ENCODE results near the gene TMEM253. TPM values are rescaled to one million over a fixed set of nuclear protein-coding genes. Genes with fewer than 3 reads are reported as not detected.
A peak's percentile ranks its signal among the peaks of the same experiment; 100 is the strongest.

TMEM253 gene
- total RNA-seq, 1 donor from 2014 or later, result not detected

DNA sequence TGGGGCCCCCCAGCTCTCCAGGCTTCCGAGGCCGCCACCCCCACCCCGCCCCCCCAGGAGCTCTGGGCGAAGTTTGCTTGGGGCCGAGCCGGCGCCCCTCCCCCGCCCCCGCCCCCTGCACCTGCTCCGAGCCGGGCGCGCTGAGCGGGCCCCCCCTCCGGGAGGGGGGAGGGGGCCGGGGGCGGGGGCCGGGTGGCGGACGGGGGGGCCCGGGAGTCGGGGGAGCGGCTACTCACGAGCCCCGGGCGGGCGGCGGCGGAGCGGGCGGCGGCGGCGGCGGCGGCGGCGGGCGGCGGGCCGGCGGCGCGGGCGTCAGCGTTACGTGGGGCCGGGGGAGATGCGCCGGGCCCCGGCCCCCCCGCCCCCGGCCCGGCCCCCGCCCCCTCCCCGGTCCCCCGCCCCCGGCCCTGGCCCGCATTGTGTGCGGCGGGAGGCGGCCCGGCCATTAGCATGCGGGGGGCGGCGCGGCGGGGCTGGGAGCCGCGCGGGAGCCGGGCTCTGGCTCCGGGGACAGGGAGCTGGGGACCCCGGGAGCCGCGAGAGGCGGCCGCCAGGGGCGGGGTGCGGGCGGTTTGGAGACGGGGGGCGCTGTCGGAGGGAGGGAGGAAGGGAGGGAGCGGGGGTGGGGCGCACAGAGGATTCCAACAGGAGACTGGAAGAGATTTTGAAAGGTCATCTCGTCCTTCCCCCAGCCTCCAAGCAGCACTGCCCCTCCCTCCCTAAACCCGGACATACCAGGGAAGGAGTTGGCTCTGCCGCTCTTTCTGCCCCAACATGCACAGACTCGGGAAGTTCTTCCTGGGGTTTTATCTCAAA is 2.6 kb upstream of the TMEM253 start, which contains the start of gene ZNF219:
Gene ZNF219 (minus strand): TSS at position 580 of the 816 bp plus-strand sequence. CDS start 5,064 bp downstream, outside the sequence.
- peaks cover 42% of the 10 kb centered on the region for H3K4me1 Mint-ChIP-seq (ENCODE audit: low read depth)
- peak within 1 kb of the TSS; percentile 87 for H3K4me3 Mint-ChIP-seq
- no peak for DNase-seq (ENCODE audit: low spot score)
- intact Hi-C loops (cut with micrococcal nuclease), result no loop called here
- no peaks in the 10 kb centered on the region for H3K9me3 Mint-ChIP-seq
- H3K27me3 Mint-ChIP-seq (ENCODE audit: insufficient read depth), result peaks cover 19% of the 10 kb centered on the region
- peak within 1 kb of the TSS; percentile 78 for H3K27ac Mint-ChIP-seq
- no peaks in the 10 kb centered on the region for H3K36me3 Mint-ChIP-seq (ENCODE audit: low read depth)

DNA sequence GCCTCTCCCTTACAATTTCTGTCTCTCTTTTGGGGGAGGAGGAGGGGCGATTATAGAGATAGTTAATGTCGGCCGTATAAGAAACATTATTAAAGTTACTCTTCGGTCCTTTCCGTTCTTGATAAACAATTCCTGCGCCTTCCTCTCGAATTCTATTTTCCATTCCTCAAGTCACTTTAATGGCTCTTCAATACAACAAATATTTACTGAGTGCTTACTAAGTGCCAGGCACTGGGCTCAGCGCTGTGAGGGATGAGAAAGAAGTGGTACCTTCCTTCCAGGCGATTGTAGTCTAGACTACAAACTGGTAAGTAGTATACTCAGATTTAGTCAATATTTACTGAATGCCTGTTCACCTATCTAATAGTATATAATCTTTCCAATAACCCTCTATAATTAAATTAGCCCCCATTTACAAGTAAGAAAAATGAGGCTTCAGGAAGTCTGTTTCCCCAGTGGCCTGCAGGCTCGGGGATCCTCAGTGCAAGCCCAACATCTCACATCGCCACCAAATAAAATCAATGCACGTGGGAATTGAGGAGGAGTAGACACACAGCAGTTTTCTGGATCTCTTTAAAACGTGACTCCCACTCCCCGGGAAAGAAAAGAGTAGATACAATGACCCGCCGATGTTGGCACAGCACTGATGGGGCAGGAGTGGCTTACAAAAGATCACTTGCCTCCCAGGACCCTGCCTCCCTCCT is 1.8 kb upstream of the TMEM253 start:
- intact Hi-C loops (cut with micrococcal nuclease), result no loop called here
- peak overlapping the region; percentile 87 for H3K4me3 Mint-ChIP-seq

DNA sequence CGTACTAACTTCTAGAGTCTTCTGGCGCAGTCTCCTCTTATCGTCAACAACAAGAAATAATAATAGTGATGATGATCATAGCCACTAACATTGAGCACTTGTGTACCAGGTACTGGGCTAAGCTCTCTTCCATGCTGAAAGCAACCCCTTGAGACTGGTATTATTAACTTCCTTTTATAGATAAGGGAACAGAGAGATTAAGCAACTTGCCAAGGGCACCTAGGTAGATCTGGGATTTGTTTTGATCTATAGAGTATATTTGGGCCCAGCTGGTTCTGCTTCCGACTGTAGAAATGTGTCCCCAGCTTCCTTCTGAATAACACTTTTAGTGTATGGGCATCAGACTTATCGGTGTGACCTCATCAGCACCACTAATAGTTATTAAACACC is 1.3 kb upstream of the TMEM253 start:
- Mint-ChIP-seq H3K36me3 (ENCODE audit: low read depth) (peaks cover 1% of the 10 kb centered on the region), H3K4me1 (ENCODE audit: low read depth) (peaks cover 50% of the 10 kb centered on the region), H3K9me3 (no peaks in the 10 kb centered on the region), H3K27ac (peak overlapping the region; percentile 3), H3K27me3 (ENCODE audit: insufficient read depth) (peaks cover 17% of the 10 kb centered on the region), H3K4me3 (peak overlapping the region; percentile 87)
- DNase-seq (ENCODE audit: low spot score), result no peak
- intact Hi-C loops (cut with micrococcal nuclease), result no loop called here

More for the DNA sequence above, 1.8 kb upstream of the TMEM253 start:
- Mint-ChIP-seq H3K36me3 (ENCODE audit: low read depth) (peaks cover 1% of the 10 kb centered on the region), H3K27me3 (ENCODE audit: insufficient read depth) (peaks cover 17% of the 10 kb centered on the region), H3K27ac (peak overlapping the region; percentile 78), H3K9me3 (no peaks in the 10 kb centered on the region), H3K4me1 (ENCODE audit: low read depth) (peaks cover 45% of the 10 kb centered on the region)
- DNase-seq (ENCODE audit: low spot score), result no peak

DNA sequence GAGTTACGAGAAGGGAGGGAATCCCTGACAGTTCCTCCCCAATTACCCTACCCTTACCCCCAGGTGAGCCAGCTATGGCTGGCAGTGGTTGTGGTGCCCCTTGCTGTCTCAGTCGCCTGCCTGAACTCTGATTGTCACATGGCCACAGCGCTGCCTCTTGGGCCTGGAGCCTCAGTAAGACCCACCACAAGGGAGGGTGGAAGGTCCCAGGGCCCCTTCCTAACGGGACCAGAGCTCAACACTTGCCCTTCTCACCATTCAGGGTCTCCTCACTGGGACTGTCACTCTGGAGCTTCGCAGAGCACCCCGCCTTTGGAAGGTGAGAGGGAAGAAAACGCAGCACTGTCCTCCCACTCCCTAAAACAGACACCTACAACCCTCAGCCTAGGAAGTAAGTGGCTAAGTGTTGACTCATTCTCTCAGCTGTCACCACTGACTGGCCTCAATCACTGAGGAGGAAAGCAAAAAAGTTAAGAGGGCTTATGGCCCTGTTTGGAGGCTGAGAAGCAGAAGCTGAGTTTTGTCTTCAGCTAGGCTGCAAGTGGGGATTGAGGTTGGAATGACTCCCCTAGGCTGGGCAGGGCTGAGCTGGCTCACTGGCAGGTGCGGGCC is 1.0 kb downstream of the TMEM253 start:
- H3K9me3 Mint-ChIP-seq, result no peaks in the 10 kb centered on the region
- H3K4me1 Mint-ChIP-seq (ENCODE audit: low read depth), result peaks cover 57% of the 10 kb centered on the region
- H3K27me3 Mint-ChIP-seq (ENCODE audit: insufficient read depth), result peaks cover 15% of the 10 kb centered on the region
- H3K36me3 Mint-ChIP-seq (ENCODE audit: low read depth), result peaks cover 1% of the 10 kb centered on the region
- intact Hi-C loops (cut with micrococcal nuclease), result loop anchor here (5.0 to 10.0 kb wide), 5 partner anchors 165 to 640 kb away; partner anchors contain the start of genes CHD8, HNRNPC, PIP4P1 and RNASE4
- peak overlapping the region; percentile 97 for H3K27ac Mint-ChIP-seq
- DNase-seq (ENCODE audit: low spot score), result no peak
- H3K4me3 Mint-ChIP-seq, result peak overlapping the region; percentile 93

DNA sequence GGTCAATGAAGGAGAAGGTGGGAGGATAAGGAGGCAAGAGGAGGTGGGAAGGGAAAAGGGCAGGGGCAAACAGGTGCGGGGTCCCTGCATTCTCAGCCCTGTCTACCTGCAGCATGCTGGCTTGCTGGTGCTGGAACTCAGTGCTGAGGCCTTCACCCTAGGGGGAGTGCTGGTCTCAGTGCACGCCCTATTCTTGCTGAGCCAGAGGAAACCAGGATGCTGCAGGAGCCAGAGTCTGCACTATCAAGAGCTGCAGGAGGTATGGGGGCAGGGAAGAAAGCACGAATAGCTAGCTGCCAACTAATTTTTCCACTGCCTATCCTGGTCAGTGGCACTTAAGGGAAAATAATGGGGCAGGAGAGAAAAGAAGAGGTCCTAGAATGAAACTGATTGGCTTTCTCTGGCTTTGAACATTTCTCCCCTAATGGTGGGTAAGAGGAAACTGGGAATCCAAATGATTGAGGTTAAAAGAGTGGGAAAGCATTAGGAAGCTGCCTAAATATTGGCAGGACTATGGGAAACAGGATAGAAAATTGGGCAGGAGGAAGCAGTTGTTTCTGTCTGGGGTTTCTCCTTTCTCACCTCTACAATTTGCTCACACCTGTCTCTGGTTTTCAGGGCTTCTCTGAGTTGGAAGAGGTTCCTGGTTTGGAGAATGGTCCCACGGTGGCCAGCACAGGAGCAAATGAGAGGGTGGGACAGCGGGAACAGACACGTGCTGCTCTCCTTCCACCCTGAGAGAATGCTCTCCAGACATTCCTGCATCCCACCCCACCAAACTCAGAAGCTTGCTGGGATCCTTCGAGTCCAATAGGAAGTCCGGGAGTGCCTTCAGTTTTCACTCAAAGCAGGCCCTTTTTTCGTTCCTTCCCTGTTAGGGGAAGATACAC is 1.9 kb downstream of the TMEM253 start:
- peaks cover 1% of the 10 kb centered on the region for H3K36me3 Mint-ChIP-seq (ENCODE audit: low read depth)
- H3K27me3 Mint-ChIP-seq (ENCODE audit: insufficient read depth), result peaks cover 9% of the 10 kb centered on the region
- H3K4me1 Mint-ChIP-seq (ENCODE audit: low read depth), result peaks cover 59% of the 10 kb centered on the region
- no peak for DNase-seq (ENCODE audit: low spot score)
- intact Hi-C loops (cut with micrococcal nuclease), result loop anchor here (1.0 to 10.0 kb wide), 6 partner anchors 113 to 640 kb away; partner anchors contain the start of genes CHD8, HNRNPC, METTL17 and PIP4P1
- H3K4me3 Mint-ChIP-seq, result peak overlapping the region; percentile 93
- H3K27ac Mint-ChIP-seq, result peak overlapping the region; percentile 97
- H3K9me3 Mint-ChIP-seq, result no peaks in the 10 kb centered on the region

DNA sequence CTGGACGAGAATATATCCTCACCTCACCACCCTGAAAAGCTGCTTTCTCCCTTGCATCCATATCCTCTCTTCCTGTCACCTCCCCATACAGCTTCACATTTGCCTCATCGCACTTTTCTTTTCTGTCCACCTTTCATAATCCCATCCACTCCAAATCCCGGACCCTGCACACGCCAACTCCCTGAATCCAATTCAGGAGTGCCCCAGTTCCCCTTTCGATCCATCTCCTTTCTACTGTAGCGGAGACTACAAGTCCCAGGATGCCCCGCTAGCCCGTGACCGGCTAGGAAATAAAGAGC is 2.5 kb downstream of the TMEM253 start:
- H3K27ac Mint-ChIP-seq, result peak overlapping the region; percentile 97
- intact Hi-C loops (cut with micrococcal nuclease), result loop anchor here (1.0 to 10.0 kb wide), 6 partner anchors 114 to 641 kb away; partner anchors contain the start of genes CHD8, HNRNPC, METTL17 and PIP4P1
- H3K27me3 Mint-ChIP-seq (ENCODE audit: insufficient read depth), result peaks cover 9% of the 10 kb centered on the region
- no peak for DNase-seq (ENCODE audit: low spot score)
- H3K4me3 Mint-ChIP-seq, result peak overlapping the region; percentile 93
- no peaks in the 10 kb centered on the region for H3K9me3 Mint-ChIP-seq
- peaks cover 1% of the 10 kb centered on the region for H3K36me3 Mint-ChIP-seq (ENCODE audit: low read depth)
- peaks cover 59% of the 10 kb centered on the region for H3K4me1 Mint-ChIP-seq (ENCODE audit: low read depth)

DNA sequence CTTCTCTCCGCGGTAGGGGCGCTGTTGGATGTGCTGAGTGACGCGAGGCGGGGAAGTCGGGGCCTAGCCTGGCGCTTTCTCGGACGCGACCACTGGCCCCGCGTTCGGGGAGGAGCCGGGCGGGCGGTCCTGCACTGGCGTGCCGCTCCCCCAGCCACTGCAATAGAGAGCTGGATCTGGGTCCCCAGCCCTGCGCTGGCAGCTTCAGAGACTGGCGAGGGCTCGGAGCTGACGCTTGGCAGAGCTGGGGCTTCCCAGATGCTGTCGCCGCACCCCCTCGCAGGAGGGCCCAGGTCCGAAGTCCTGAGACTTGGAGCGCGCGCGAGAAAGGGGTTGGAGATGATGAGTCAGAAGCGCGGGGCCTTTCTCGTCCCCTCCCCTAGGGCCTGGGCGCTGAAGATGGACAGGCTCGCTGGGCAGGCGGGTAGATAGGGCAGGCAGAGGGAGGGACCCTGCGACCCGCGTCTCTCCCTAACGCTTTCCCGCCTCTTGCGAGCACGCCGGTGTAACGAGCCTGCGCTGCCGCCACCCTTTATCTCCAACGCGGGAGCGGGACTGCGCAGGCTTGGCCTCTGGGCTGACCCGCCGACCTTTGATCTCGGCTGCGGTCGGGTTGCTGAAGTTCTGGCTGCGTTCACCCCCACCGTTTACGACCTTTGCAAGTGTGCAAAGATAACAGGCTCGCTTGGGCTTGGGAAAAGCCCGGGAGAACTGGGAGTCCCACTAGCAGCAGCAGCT is 3.0 kb downstream of the TMEM253 start:
- Mint-ChIP-seq H3K4me1 (ENCODE audit: low read depth) (peaks cover 56% of the 10 kb centered on the region), H3K36me3 (ENCODE audit: low read depth) (peaks cover 1% of the 10 kb centered on the region), H3K27me3 (ENCODE audit: insufficient read depth) (peaks cover 6% of the 10 kb centered on the region), H3K4me3 (peak overlapping the region; percentile 93), H3K27ac (peak overlapping the region; percentile 97), H3K9me3 (no peaks in the 10 kb centered on the region)
- DNase-seq (ENCODE audit: low spot score), result peak; percentile 92
- intact Hi-C loops (cut with micrococcal nuclease), result loop anchor here (1.0 to 10.0 kb wide), 10 partner anchors 12 to 642 kb away; partner anchors contain the start of genes CHD8, HNRNPC, METTL17 and PIP4P1

DNA sequence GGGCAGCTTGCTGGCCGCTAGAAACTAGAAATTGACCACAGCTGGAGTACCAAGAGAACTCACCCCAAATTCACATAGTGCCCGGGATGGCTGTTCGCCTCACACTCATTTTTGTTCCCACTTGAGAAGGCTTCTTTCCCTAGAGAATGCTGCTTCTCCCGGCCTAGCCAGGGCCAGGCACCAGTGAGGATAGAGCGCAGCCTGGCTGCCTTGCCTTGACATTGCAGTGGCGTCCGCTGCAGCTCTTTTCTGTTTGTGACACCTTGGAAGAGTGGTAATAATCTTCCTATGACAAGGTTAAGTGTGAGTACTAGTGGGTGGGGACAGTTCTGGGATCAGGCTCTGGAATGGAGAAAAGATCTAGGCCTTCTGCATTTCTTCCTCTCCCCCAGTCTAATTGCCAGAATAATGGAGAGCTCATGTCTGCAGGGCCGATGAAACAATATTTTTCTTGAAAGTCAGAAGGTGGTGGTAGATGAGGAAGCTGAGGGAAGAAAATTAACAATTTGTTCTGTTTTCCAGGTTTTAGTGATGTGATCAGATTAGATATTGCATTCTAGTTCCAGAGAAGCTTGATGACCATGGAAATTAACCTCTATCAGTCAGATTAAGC is 3.7 kb downstream of the TMEM253 start:
- Mint-ChIP-seq H3K4me1 (ENCODE audit: low read depth) (peaks cover 49% of the 10 kb centered on the region), H3K27ac (peak overlapping the region; percentile 97), H3K27me3 (ENCODE audit: insufficient read depth) (peaks cover under 1% of the 10 kb centered on the region), H3K36me3 (ENCODE audit: low read depth) (peaks cover 1% of the 10 kb centered on the region), H3K4me3 (peak overlapping the region; percentile 93), H3K9me3 (no peaks in the 10 kb centered on the region)
- peak; percentile 55 for DNase-seq (ENCODE audit: low spot score)
- intact Hi-C loops (cut with micrococcal nuclease), result loop anchor here (1.0 to 10.0 kb wide), 9 partner anchors 12 to 642 kb away; partner anchors contain the start of genes CHD8, HNRNPC, PIP4P1 and RNASE4

DNA sequence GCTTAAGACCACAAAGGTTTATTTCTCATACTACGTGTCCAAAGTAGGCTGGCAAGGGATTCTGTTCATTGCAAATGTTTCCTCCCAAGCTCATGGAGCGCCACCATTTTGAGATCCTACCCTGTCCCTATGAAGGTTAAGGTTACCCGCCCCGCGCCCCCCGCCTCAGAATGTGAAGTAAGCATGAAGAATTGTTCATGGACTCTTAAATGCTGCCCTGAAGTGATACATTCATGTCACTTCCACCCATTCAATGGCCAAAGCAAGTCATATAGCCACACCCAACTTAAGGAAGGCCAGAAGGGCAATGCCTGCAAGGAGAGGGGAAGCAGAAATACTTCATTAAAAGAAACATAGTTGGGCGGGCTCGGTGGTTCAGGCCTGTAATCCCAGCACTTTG is 4.2 kb downstream of the TMEM253 start:
- H3K4me3 Mint-ChIP-seq, result peak overlapping the region; percentile 93
- no peak for DNase-seq (ENCODE audit: low spot score)
- intact Hi-C loops (cut with micrococcal nuclease), result loop anchor here (10.0 kb wide), 1 partner anchor 450 kb away; no protein-coding TSS in a partner anchor
- H3K27ac Mint-ChIP-seq, result no peak overlapping the region
- H3K27me3 Mint-ChIP-seq (ENCODE audit: insufficient read depth), result peaks cover 2% of the 10 kb centered on the region
- H3K9me3 Mint-ChIP-seq, result no peaks in the 10 kb centered on the region
- H3K36me3 Mint-ChIP-seq (ENCODE audit: low read depth), result peaks cover 1% of the 10 kb centered on the region
- peaks cover 46% of the 10 kb centered on the region for H3K4me1 Mint-ChIP-seq (ENCODE audit: low read depth)

DNA sequence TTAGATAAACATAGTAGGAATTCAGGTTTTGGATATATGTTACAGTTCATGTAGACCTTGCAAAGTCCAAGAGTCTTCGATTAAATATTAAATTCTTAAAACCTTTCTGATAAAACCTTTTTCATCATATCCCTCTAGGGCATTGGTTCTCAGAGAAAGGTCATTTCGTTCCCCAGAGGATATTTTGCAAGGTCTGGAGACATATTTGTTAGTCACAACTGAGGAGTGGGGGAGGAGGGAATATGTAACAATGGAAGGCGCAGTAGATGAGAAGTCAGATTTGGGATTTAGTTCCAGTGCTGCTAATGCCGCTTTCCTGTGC is 5.3 kb downstream of the TMEM253 start:
- Mint-ChIP-seq H3K27ac (no peak overlapping the region), H3K4me1 (ENCODE audit: low read depth) (peaks cover 39% of the 10 kb centered on the region), H3K27me3 (ENCODE audit: insufficient read depth) (peaks cover 2% of the 10 kb centered on the region), H3K9me3 (no peaks in the 10 kb centered on the region), H3K4me3 (no peak overlapping the region), H3K36me3 (ENCODE audit: low read depth) (peaks cover 1% of the 10 kb centered on the region)
- no peak for DNase-seq (ENCODE audit: low spot score)
- intact Hi-C loops (cut with micrococcal nuclease), result loop anchor here (10.0 kb wide), 1 partner anchor 449 kb away; no protein-coding TSS in a partner anchor
